Fibroblast of the aortic adventitia (primary cell): ENCODE measurements around the gene FAAP20. TPM values are rescaled to one million over a fixed set of nuclear protein-coding genes. Genes with fewer than 3 reads are reported as not detected.
A peak's percentile ranks its signal among the peaks of the same experiment; 100 is the strongest.

Source experiments
- DNase-seq: peaks from one replicate; pipeline ENCODE4 v3.0.0-alpha.2; 2010; ENCODE audit warnings: low read depth
- H3K4me3 ChIP-seq: 2 replicates; pipeline ENCODE4 v1.5.1; 2011; ENCODE audit warnings: low read depth, mild to moderate bottlenecking, control low read depth, low read length, moderate library complexity
- CTCF ChIP-seq: IDR thresholded peaks from 2 replicates; pipeline ENCODE4 v1.5.1; 2011; ENCODE audit warnings: mild to moderate bottlenecking, low read length, control low read depth, inconsistent platforms; ENCODE audit not compliant: insufficient read depth
- total RNA-seq: library from RNA; depleted of rRNA; stranded (reverse); fragments of >200 nt; gene quantifications from 2 replicates; pipeline ENCODE4 v1.2.3, GENCODE V29; 2012; ENCODE audit warnings: low replicate concordance

FAAP20 gene
- total RNA-seq, 1 donor: 23.2 TPM

DNA sequence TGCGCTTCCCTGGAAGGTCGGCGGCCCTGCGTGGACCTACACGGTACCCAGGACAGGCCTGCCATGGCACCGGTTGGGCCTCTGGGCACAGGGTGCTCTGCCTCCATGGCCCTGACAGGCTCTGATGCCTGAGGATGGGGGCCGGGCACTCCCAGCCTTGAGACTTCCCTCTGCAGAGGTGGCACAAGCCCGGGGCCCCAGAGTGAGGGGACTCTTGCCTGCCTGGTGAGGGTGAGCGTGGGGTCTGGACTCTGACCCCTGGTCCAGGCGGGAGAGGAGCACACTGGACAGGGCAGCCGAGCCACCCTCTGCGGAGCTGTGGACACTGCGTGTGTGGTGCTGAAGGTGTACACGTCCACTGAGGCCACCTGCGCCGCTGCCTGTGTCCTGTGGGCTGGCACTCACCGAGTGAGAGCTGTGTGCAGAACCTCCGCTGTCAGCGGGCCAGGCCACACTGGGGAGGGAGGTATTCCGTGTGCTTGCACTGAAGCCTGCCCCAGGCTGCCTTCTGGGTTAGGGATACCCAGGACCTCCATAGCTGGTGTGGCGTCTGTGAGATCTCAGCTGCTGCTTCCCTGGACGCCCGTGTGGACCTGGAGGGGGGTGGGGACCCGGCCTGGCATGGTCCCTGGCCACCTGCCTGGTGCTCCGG, 43.9 kb upstream of the FAAP20 start:
- DNase-seq: no peak
- no peak for TF ChIP-seq CTCF
- H3K4me3 ChIP-seq: no peak overlapping the region

GRCh38 chr1:2237773-2238172, 43.2 kb upstream of the FAAP20 start:
- TF ChIP-seq CTCF: peak; percentile 25
- DNase-seq: no peak
- H3K4me3 ChIP-seq: no peak overlapping the region

- no peak for DNase-seq
- TF ChIP-seq CTCF: no peak
- H3K4me3 ChIP-seq: no peak overlapping the region
Measured at GRCh38 chr1:2236695-2237677, 42.4 kb upstream of the FAAP20 start.

- peak overlapping the region; percentile 13 for H3K4me3 ChIP-seq
- no peak for TF ChIP-seq CTCF
Measured at GRCh38 chr1:2235300-2235998, 40.9 kb upstream of the FAAP20 start.

DNA sequence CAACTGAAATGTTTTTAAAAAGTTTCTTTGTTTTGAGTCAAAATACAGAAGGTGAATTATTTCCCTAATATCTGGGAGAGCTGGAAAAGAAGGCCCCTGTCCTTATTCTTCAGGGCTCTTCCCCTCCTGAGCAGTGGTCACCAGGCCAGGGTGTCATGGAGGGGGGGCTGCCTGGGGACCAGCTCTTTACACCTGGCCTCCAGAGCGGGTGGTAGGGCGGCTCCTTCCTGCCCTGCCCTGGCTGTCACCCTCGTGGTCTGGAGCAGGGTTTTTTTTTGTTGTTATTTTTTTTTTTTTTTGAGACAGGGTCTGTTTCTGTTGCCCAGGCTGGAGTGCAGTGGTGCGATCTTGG, 40.2 kb upstream of the FAAP20 start:
- H3K4me3 ChIP-seq: peak overlapping the region; percentile 37

More at GRCh38 chr1:2235300-2235998, 40.9 kb upstream of the FAAP20 start:
- no peak for DNase-seq

More for the DNA sequence above, 40.2 kb upstream of the FAAP20 start:
- no peak for DNase-seq
- no peak for TF ChIP-seq CTCF
